SK-N-SH treated with all-trans-retinoic acid at 6 μM for 48 hours (cell line): Measurements from ENCODE around the gene ACER1.

Source experiments
- BACH2 ChIP-seq: fragments of 250-450 bp; sonication (Bioruptor Pico); IDR thresholded peaks from 2 replicates; pipeline ENCODE4 v1.9.0; 2021; ENCODE audit warnings: mild to moderate bottlenecking, borderline replicate concordance
- CSDC2 ChIP-seq: fragments of 250-450 bp; sonication (Bioruptor Pico); IDR thresholded peaks from 2 replicates; pipeline ENCODE4 v1.5.0; 2020; ENCODE audit warnings: mild to moderate bottlenecking, moderate library complexity
- ESRRG ChIP-seq: fragments of 250-450 bp; sonication (Bioruptor Pico); IDR thresholded peaks from 2 replicates; pipeline ENCODE4 v1.6.1; 2021; ENCODE audit warnings: mild to moderate bottlenecking
- OSR1 ChIP-seq: fragments of 250-450 bp; sonication (Bioruptor Pico); IDR thresholded peaks from 2 replicates; pipeline ENCODE4 v1.8.0; 2022; ENCODE audit warnings: moderate library complexity, mild to moderate bottlenecking, inconsistent platforms
- TCF4 ChIP-seq: fragments of 250-450 bp; sonication (Bioruptor Pico); IDR thresholded peaks from 2 replicates; pipeline ENCODE4 v1.8.0; 2021; ENCODE audit warnings: mild to moderate bottlenecking, moderate library complexity, borderline replicate concordance
- ZFP3 ChIP-seq: fragments of 250-450 bp; sonication (Bioruptor Pico); IDR thresholded peaks from 2 replicates; pipeline ENCODE4 v1.5.0; 2020; ENCODE audit warnings: mild to moderate bottlenecking, moderate library complexity
- ZFP30 ChIP-seq: fragments of 450-650 bp; formaldehyde crosslinking; IDR thresholded peaks from 2 replicates; pipeline ENCODE4 v1.5.0; 2022; ENCODE audit warnings: mild to moderate bottlenecking, moderate library complexity
- ZNF565 ChIP-seq: fragments of 450-650 bp; formaldehyde crosslinking; conservative IDR thresholded peaks from 2 replicates; pipeline ENCODE4 v1.5.0; 2020; ENCODE audit warnings: low read depth, mild to moderate bottlenecking, moderate library complexity
- ZNF8 ChIP-seq: fragments of 450-650 bp; formaldehyde crosslinking; IDR thresholded peaks from 2 replicates; pipeline ENCODE4 v1.5.0; 2020; ENCODE audit warnings: mild to moderate bottlenecking, moderate library complexity
- TF ChIP-seq, protein P1 (sequence below): fragments of 250-450 bp; sonication (Bioruptor Pico); IDR thresholded peaks from 2 replicates; pipeline ENCODE4 v1.8.0; 2020; ENCODE audit warnings: mild to moderate bottlenecking, moderate library complexity, borderline replicate concordance
- TF ChIP-seq, protein P2 (sequence below): fragments of 250-450 bp; sonication (Bioruptor Pico); IDR thresholded peaks from 2 replicates; pipeline ENCODE4 v1.5.1; 2020; ENCODE audit warnings: low read depth, mild to moderate bottlenecking, moderate library complexity

- TF ChIP-seq BACH2 = no peak
- TF ChIP-seq, protein P1, sequence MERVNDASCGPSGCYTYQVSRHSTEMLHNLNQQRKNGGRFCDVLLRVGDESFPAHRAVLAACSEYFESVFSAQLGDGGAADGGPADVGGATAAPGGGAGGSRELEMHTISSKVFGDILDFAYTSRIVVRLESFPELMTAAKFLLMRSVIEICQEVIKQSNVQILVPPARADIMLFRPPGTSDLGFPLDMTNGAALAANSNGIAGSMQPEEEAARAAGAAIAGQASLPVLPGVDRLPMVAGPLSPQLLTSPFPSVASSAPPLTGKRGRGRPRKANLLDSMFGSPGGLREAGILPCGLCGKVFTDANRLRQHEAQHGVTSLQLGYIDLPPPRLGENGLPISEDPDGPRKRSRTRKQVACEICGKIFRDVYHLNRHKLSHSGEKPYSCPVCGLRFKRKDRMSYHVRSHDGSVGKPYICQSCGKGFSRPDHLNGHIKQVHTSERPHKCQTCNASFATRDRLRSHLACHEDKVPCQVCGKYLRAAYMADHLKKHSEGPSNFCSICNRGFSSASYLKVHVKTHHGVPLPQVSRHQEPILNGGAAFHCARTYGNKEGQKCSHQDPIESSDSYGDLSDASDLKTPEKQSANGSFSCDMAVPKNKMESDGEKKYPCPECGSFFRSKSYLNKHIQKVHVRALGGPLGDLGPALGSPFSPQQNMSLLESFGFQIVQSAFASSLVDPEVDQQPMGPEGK (CRISPR knock-in tag) = no peak
- TF ChIP-seq ZFP30 (CRISPR knock-in tag) = no peak
- TF ChIP-seq, protein P2, sequence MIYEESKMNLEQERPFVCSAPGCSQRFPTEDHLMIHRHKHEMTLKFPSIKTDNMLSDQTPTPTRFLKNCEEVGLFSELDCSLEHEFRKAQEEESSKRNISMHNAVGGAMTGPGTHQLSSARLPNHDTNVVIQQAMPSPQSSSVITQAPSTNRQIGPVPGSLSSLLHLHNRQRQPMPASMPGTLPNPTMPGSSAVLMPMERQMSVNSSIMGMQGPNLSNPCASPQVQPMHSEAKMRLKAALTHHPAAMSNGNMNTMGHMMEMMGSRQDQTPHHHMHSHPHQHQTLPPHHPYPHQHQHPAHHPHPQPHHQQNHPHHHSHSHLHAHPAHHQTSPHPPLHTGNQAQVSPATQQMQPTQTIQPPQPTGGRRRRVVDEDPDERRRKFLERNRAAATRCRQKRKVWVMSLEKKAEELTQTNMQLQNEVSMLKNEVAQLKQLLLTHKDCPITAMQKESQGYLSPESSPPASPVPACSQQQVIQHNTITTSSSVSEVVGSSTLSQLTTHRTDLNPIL (CRISPR knock-in tag) = no peak
- no peak for TF ChIP-seq CSDC2 (CRISPR knock-in tag)
- TF ChIP-seq ESRRG (CRISPR knock-in tag) = no peak
- TF ChIP-seq OSR1 = no peak
- TF ChIP-seq ZNF8 = no peak
- no peak for TF ChIP-seq TCF4 (CRISPR knock-in tag)
- TF ChIP-seq ZFP3 (CRISPR knock-in tag) = no peak
- TF ChIP-seq ZNF565 (CRISPR knock-in tag) = no peak
These were observed 72.3 kb downstream of the ACER1 start for GRCh38 chr19:6260912-6261650.
